A549 (cell line): ENCODE results near the gene PCNX4. TPM values are rescaled to one million over a fixed set of nuclear protein-coding genes. Genes with fewer than 3 reads are reported as not detected.

Source experiments
- ATAC-seq, 2 experiments: fragments of 200-7000 bp in 1 of 2; fragments of >200 bp in 1 of 2; cut with Nextera tagmentation in 1 of 2; cut with Tn5 transposase in 1 of 2; 3 replicates each; pipeline versions ENCODE4 v1.8.0 to v1.9.1; 2018 to 2020; ENCODE audit warnings: mild to moderate bottlenecking in 1 of 2, moderate library complexity in 1 of 2
- CTCF ChIA-PET: fragments of 300-600 bp; sonication (Branson Sonifier 250); formaldehyde crosslinking; extraction: SDS; loops from one replicate; lab custom pipeline; 2021; ENCODE audit warnings: antibody characterized with exemption, inconsistent platforms; lab: Yijun Ruan, JAX
- POLR2A ChIA-PET: fragments of 350-600 bp; formaldehyde crosslinking; extraction: SDS; loops from one replicate; lab custom pipeline; 2021; ENCODE audit warnings: antibody characterized with exemption, inconsistent platforms; lab: Yijun Ruan, JAX
- DNase-seq, 2 experiments: peaks; one replicate each; pipeline versions ENCODE4 v3.0.0 to v3.0.0-alpha.2; 2011 to 2016; ENCODE audit warnings: low read depth in 1 of 2, low spot score in 1 of 2
- FAIRE-seq: peaks from 2 replicates; lab custom pipeline; 2011; peaks lifted over from hg19 to GRCh38; lab: Jason Lieb, UNC
- H3K27ac ChIP-seq, 2 experiments: fragments of >200 bp; sonication (Bioruptor Twin); formaldehyde crosslinking; 3 replicates each; pipeline ENCODE4 v1.5.1; 2016 to 2017
- H3K4me1 ChIP-seq: fragments of >200 bp; sonication (Bioruptor Twin); formaldehyde crosslinking; 3 replicates; pipeline ENCODE4 v1.6.1; 2016
- H3K4me2 ChIP-seq: fragments of >200 bp; sonication (Bioruptor Twin); formaldehyde crosslinking; 3 replicates; pipeline ENCODE4 v1.6.1; 2016
- H3K4me3 ChIP-seq: fragments of >200 bp; sonication (Bioruptor Twin); formaldehyde crosslinking; 3 replicates; pipeline ENCODE4 v1.5.1; 2016
- H3K9me3 ChIP-seq: fragments of >200 bp; sonication (Bioruptor Twin); formaldehyde crosslinking; 3 replicates; pipeline ENCODE4 v1.6.1; 2016
- CBX8 ChIP-seq: fragments of 200-600 bp; sonication (generic); IDR thresholded peaks from 2 replicates; pipeline ENCODE4 v1.6.1; 2016
- CHD4 ChIP-seq: fragments of 200-600 bp; sonication (generic); IDR thresholded peaks from 2 replicates; pipeline ENCODE4 v1.6.1; 2016; ENCODE audit warnings: antibody characterized with exemption, mild to moderate bottlenecking, borderline replicate concordance
- CTCF ChIP-seq: fragments of >200 bp; sonication (Bioruptor Twin); formaldehyde crosslinking; IDR thresholded peaks from 3 replicates; pipeline ENCODE4 v1.5.1; 2016
- FOSL2 ChIP-seq, 2 experiments: fragments of 450-650 bp in 1 of 2; fragments of >200 bp in 1 of 2; sonication (Bioruptor Twin) in 1 of 2; formaldehyde crosslinking; IDR thresholded peaks; 2 replicates each; pipeline versions ENCODE4 v1.5.0 to v1.6.1; 2016 to 2020; ENCODE audit warnings: mild to moderate bottlenecking in 1 of 2, moderate library complexity in 1 of 2
- FOXS1 ChIP-seq: fragments of 250-450 bp; sonication (Bioruptor Pico); IDR thresholded peaks from 2 replicates; pipeline ENCODE4 v1.5.0; 2020; ENCODE audit warnings: mild to moderate bottlenecking, moderate library complexity
- GATA3 ChIP-seq: IDR thresholded peaks from 2 replicates; pipeline ENCODE4 v1.6.1; 2012; ENCODE audit warnings: borderline replicate concordance
- HEYL ChIP-seq: fragments of 250-450 bp; sonication (Bioruptor Pico); IDR thresholded peaks from 2 replicates; pipeline ENCODE4 v1.8.0; 2021; ENCODE audit warnings: mild to moderate bottlenecking, moderate library complexity
- HOXB5 ChIP-seq: fragments of 250-450 bp; sonication (Bioruptor Pico); IDR thresholded peaks from 2 replicates; pipeline ENCODE4 v1.5.0; 2020; ENCODE audit warnings: mild to moderate bottlenecking, moderate library complexity
- JUNB ChIP-seq: fragments of >200 bp; sonication (Bioruptor Twin); formaldehyde crosslinking; IDR thresholded peaks from 2 replicates; pipeline ENCODE4 v1.6.1; 2016
- KDM1A ChIP-seq: fragments of 200-600 bp; sonication (generic); IDR thresholded peaks from 2 replicates; pipeline ENCODE4 v1.6.1; 2016; ENCODE audit warnings: low read depth, mild to moderate bottlenecking
- KDM5A ChIP-seq: fragments of 200-600 bp; sonication (generic); IDR thresholded peaks from 2 replicates; pipeline ENCODE4 v1.6.1; 2016; ENCODE audit warnings: antibody characterized with exemption, mild to moderate bottlenecking
- MAX ChIP-seq: IDR thresholded peaks from 2 replicates; pipeline ENCODE4 v1.6.1; 2012
- MAZ ChIP-seq: fragments of 150-350 bp; IDR thresholded peaks from 2 replicates; pipeline ENCODE4 v1.6.1; 2014; ENCODE audit warnings: antibody characterized with exemption, low read depth, low read length, borderline replicate concordance
- NR3C1 ChIP-seq: fragments of >200 bp; sonication (Bioruptor Twin); formaldehyde crosslinking; IDR thresholded peaks from 3 replicates; pipeline ENCODE4 v1.6.1; 2017
- PHF8 ChIP-seq: fragments of 200-600 bp; sonication (generic); IDR thresholded peaks from 2 replicates; pipeline ENCODE4 v1.6.1; 2016; ENCODE audit warnings: low read depth, mild to moderate bottlenecking, antibody characterized with exemption, moderate library complexity, borderline replicate concordance
- POLR2AphosphoS2 ChIP-seq: conservative IDR thresholded peaks from 2 replicates; pipeline ENCODE4 v1.6.1; 2012; ENCODE audit warnings: low read length, improper control_type of control experiment, inconsistent platforms
- RARB ChIP-seq: fragments of 250-450 bp; sonication (Bioruptor Pico); IDR thresholded peaks from 2 replicates; pipeline ENCODE4 v1.8.0; 2021; ENCODE audit warnings: mild to moderate bottlenecking, moderate library complexity
- RFX5 ChIP-seq: fragments of 450-650 bp; IDR thresholded peaks from 2 replicates; pipeline ENCODE4 v1.7.1; 2014; ENCODE audit warnings: antibody characterized with exemption, mild to moderate bottlenecking, moderate library complexity
- SMC3 ChIP-seq: fragments of >200 bp; sonication (Bioruptor Twin); formaldehyde crosslinking; IDR thresholded peaks from 3 replicates; pipeline ENCODE4 v1.6.1; 2018; ENCODE audit warnings: inconsistent platforms
- TP53 ChIP-seq: fragments of 250-450 bp; sonication (Bioruptor Pico); IDR thresholded peaks from 2 replicates; pipeline ENCODE4 v1.5.0; 2021; ENCODE audit warnings: mild to moderate bottlenecking, moderate library complexity
- ZC3H11A ChIP-seq: fragments of 450-650 bp; IDR thresholded peaks from 2 replicates; pipeline ENCODE4 v1.6.1; 2014; ENCODE audit warnings: antibody characterized with exemption, mild to moderate bottlenecking
- ZNF302 ChIP-seq: fragments of 250-450 bp; sonication (Bioruptor Pico); IDR thresholded peaks from 2 replicates; pipeline ENCODE4 v1.9.0; 2021; ENCODE audit warnings: inconsistent platforms, mild to moderate bottlenecking, moderate library complexity
- WGBS: methylation state at CpG from one replicate; pipeline ENCODE4 v1.1.6; 2017; ENCODE audit errors: missing lambda C conversion rate; 5-methylcytosine and 5-hydroxymethylcytosine counted together
- polyA plus RNA-seq, 4 experiments: library from polyadenylated mRNA; depleted of rRNA in 3 of 4; stranded (reverse); fragments of >200 nt; fragmentation: RNase III in 1 of 4; extraction: RNeasy Plus Mini Kit Qiagen cat#74134 plus additional on column Dnase treatment in 1 of 4; gene quantifications; 2 replicates in 3 of 4; 3 replicates in 1 of 4; pipeline ENCODE4 v1.2.3, GENCODE V29; 2011 to 2017
- TF ChIP-seq, protein P1 (sequence below): fragments of >200 bp; sonication (Bioruptor Twin); formaldehyde crosslinking; IDR thresholded peaks from 3 replicates; pipeline ENCODE4 v1.6.1; 2016
- TF ChIP-seq, protein P2 (sequence below): fragments of 450-650 bp; IDR thresholded peaks from 2 replicates; pipeline ENCODE4 v1.6.1; 2014; ENCODE audit warnings: antibody characterized with exemption
- TF ChIP-seq, protein P3 (sequence below): IDR thresholded peaks from 2 replicates; pipeline ENCODE4 v1.6.1; 2012; ENCODE audit warnings: low read depth, borderline replicate concordance

PCNX4 gene
- polyA plus RNA-seq, 2 of the 4 experiments (the other 2 are of a cell fraction): 24.2 to 51.0 TPM

- TF ChIP-seq, protein P1, sequence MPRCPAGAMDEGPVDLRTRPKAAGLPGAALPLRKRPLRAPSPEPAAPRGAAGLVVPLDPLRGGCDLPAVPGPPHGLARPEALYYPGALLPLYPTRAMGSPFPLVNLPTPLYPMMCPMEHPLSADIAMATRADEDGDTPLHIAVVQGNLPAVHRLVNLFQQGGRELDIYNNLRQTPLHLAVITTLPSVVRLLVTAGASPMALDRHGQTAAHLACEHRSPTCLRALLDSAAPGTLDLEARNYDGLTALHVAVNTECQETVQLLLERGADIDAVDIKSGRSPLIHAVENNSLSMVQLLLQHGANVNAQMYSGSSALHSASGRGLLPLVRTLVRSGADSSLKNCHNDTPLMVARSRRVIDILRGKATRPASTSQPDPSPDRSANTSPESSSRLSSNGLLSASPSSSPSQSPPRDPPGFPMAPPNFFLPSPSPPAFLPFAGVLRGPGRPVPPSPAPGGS: no peak
- no peak for TF ChIP-seq ZC3H11A
- TF ChIP-seq GATA3: no peak
- no peak for TF ChIP-seq NR3C1
- no peak for TF ChIP-seq RARB (CRISPR knock-in tag)
- no peak for TF ChIP-seq MAZ
- TF ChIP-seq FOSL2 (IDR thresholded peaks at IDR 0.05): no peak
- no peak for TF ChIP-seq FOSL2 (CRISPR knock-in tag; IDR thresholded peaks at IDR 0.05)
- no peak for TF ChIP-seq CHD4
- no peak for TF ChIP-seq KDM1A
- no peak for TF ChIP-seq CBX8
- no peak for TF ChIP-seq RFX5
- no peak for TF ChIP-seq PHF8
- TF ChIP-seq POLR2AphosphoS2: no peak
- TF ChIP-seq, protein P2, sequence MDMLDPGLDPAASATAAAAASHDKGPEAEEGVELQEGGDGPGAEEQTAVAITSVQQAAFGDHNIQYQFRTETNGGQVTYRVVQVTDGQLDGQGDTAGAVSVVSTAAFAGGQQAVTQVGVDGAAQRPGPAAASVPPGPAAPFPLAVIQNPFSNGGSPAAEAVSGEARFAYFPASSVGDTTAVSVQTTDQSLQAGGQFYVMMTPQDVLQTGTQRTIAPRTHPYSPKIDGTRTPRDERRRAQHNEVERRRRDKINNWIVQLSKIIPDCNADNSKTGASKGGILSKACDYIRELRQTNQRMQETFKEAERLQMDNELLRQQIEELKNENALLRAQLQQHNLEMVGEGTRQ: no peak
- no peak for TF ChIP-seq MAX
- TF ChIP-seq KDM5A: no peak
- TF ChIP-seq TP53 (CRISPR knock-in tag): no peak
- TF ChIP-seq FOXS1: no peak
- no peak for TF ChIP-seq HOXB5 (CRISPR knock-in tag)
- TF ChIP-seq SMC3: no peak
- Histone ChIP-seq H3K4me3 (no peak overlapping the region), H3K4me1 (no peaks in the 10 kb centered on the region), H3K9me3 (no peaks in the 10 kb centered on the region), H3K27ac (no peak overlapping the region), H3K4me2 (no peak overlapping the region)
- FAIRE-seq (no peak), ATAC-seq (no peak), DNase-seq (no peak)
- POLR2A ChIA-PET: no interaction called here
- CTCF ChIA-PET: interaction anchor here (0.9 kb wide), 1 partner anchor 12 kb away, joined by 5 read pairs; no protein-coding TSS in a partner anchor
- 73% methylated on average over 2 of the region's 2 CpGs for WGBS
Measured at GRCh38 chr14:60171690-60172089, 80.0 kb downstream of the PCNX4 start.

GRCh38 chr14:60174352-60175254 is 82.9 kb downstream of the PCNX4 start:
- ChIA-PET CTCF (interaction anchor here (0.8 to 3.9 kb wide), 4 partner anchors 9 to 23 kb away, joined by 3 to 14 read pairs (median 4); partner anchors contain the start of gene DHRS7), POLR2A (interaction anchor here (2.1 kb wide), 1 partner anchor 9 kb away, joined by 5 read pairs; the partner anchor contains the start of gene DHRS7)
- DNase-seq (no peak), ATAC-seq (no peak), FAIRE-seq (no peak)
- Histone ChIP-seq H3K27ac (no peak overlapping the region), H3K9me3 (peaks cover 3% of the 10 kb centered on the region; the same call in 1 of the 3 replicates), H3K4me3 (no peak overlapping the region), H3K4me2 (no peak overlapping the region), H3K4me1 (no peaks in the 10 kb centered on the region)
- 64% methylated on average over 11 of the region's 11 CpGs for WGBS
- TF ChIP-seq CTCF (no peak), JUNB (no peak), ZNF302 (CRISPR knock-in tag) (no peak), HEYL (CRISPR knock-in tag) (no peak), GATA3 (no peak)
- TF ChIP-seq, protein P3, sequence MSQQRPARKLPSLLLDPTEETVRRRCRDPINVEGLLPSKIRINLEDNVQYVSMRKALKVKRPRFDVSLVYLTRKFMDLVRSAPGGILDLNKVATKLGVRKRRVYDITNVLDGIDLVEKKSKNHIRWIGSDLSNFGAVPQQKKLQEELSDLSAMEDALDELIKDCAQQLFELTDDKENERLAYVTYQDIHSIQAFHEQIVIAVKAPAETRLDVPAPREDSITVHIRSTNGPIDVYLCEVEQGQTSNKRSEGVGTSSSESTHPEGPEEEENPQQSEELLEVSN: no peak
